RWPE2 (cell line): ENCODE measurements around the gene PTPN3.
"Not testable (repeated sequence)": the region's sequence is repeated elsewhere in the genome, so short reads cannot be mapped to it uniquely, and the experiment has no call there.

ENCODE experiments used
- ATAC-seq: fragments of 200-7000 bp; cut with Tn5 transposase; 3 replicates; pipeline ENCODE4 v1.9.1; 2021; ENCODE audit warnings: low read depth
- DNase-seq: peaks from one replicate; pipeline ENCODE4 v3.0.0-alpha.2; 2020; ENCODE audit warnings: low spot score
- H3K27ac ChIP-seq: fragments of 450-650 bp; 2 replicates; pipeline ENCODE4 v1.5.1; 2017; ENCODE audit warnings: mild to moderate bottlenecking; ENCODE audit not compliant: poor library complexity, severe bottlenecking
- H3K27me3 ChIP-seq: fragments of 250-450 bp; sonication (Bioruptor Pico); 2 replicates; pipeline ENCODE4 v1.5.1; 2021; ENCODE audit warnings: mild to moderate bottlenecking, moderate library complexity; ENCODE audit not compliant: insufficient read depth, poor library complexity, severe bottlenecking
- H3K36me3 ChIP-seq: fragments of 250-450 bp; sonication (Bioruptor Pico); 2 replicates; pipeline ENCODE4 v1.5.1; 2020; ENCODE audit warnings: low read depth, mild to moderate bottlenecking, moderate library complexity
- H3K4me1 ChIP-seq: fragments of 250-450 bp; sonication (Bioruptor Pico); 2 replicates; pipeline ENCODE4 v1.5.1; 2021; ENCODE audit warnings: mild to moderate bottlenecking, moderate library complexity; ENCODE audit not compliant: insufficient read depth, poor library complexity, severe bottlenecking
- H3K4me3 ChIP-seq: fragments of 250-450 bp; sonication (Bioruptor Pico); 2 replicates; pipeline ENCODE4 v1.5.1; 2021; ENCODE audit warnings: mild to moderate bottlenecking, moderate library complexity; ENCODE audit not compliant: severe bottlenecking
- H3K9me3 ChIP-seq: fragments of 250-450 bp; sonication (Bioruptor Pico); 2 replicates; pipeline ENCODE4 v1.5.1; 2021; ENCODE audit warnings: mild to moderate bottlenecking, moderate library complexity; ENCODE audit not compliant: severe bottlenecking
- CTCF ChIP-seq: fragments of 450-650 bp; IDR thresholded peaks from one replicate; pipeline ENCODE4 v1.5.1; 2017; ENCODE audit warnings: mild to moderate bottlenecking, moderate library complexity; ENCODE audit not compliant: poor library complexity, severe bottlenecking

Gene PTPN3

GRCh38 chr9:109512170-109512756 lies 14.2 kb upstream of the PTPN3 start:
- ATAC-seq (no peak), DNase-seq (no peak)
- Histone ChIP-seq H3K4me1 (peaks cover 3% of the 10 kb centered on the region), H3K27ac (no peak overlapping the region), H3K4me3 (no peak overlapping the region), H3K27me3 (no peaks in the 10 kb centered on the region), H3K36me3 (no peaks in the 10 kb centered on the region), H3K9me3 (no peaks in the 10 kb centered on the region)
- TF ChIP-seq CTCF = no peak

GRCh38 chr9:109510506-109510905 lies 12.4 kb upstream of the PTPN3 start:
- Histone ChIP-seq H3K27me3 (no peaks in the 10 kb centered on the region), H3K36me3 (no peaks in the 10 kb centered on the region), H3K4me1 (peaks cover 3% of the 10 kb centered on the region), H3K9me3 (no peaks in the 10 kb centered on the region), H3K27ac (no peak overlapping the region), H3K4me3 (no peak overlapping the region)
- no peak for ATAC-seq
- DNase-seq = no peak
- no peak for TF ChIP-seq CTCF

- H3K27me3 ChIP-seq, DNase-seq, H3K27ac ChIP-seq, ATAC-seq, H3K9me3 ChIP-seq, H3K4me1 ChIP-seq, H3K4me3 ChIP-seq, H3K36me3 ChIP-seq: not testable (repeated sequence)
Observed at GRCh38 chr9:109510042-109510441, 11.9 kb upstream of the PTPN3 start.

GRCh38 chr9:109509611-109510010 lies 11.5 kb upstream of the PTPN3 start:
- Histone ChIP-seq H3K4me3 (no peak overlapping the region), H3K9me3 (no peaks in the 10 kb centered on the region), H3K27ac (no peak overlapping the region), H3K36me3 (no peaks in the 10 kb centered on the region), H3K27me3 (no peaks in the 10 kb centered on the region), H3K4me1 (peaks cover 3% of the 10 kb centered on the region)
- no peak for TF ChIP-seq CTCF
- DNase-seq (no peak), ATAC-seq (no peak)

GRCh38 chr9:109507421-109507838 lies 9.3 kb upstream of the PTPN3 start:
- Histone ChIP-seq H3K36me3 (no peaks in the 10 kb centered on the region), H3K9me3 (no peaks in the 10 kb centered on the region), H3K4me3 (no peak overlapping the region), H3K27me3 (no peaks in the 10 kb centered on the region), H3K4me1 (peaks cover 3% of the 10 kb centered on the region), H3K27ac (no peak overlapping the region)
- DNase-seq (no peak), ATAC-seq (peak; percentile 89)
- TF ChIP-seq CTCF = no peak
